HTR-8/SVneo (cell line): Measurements from ENCODE around the gene RABGGTA.
A peak's percentile ranks its signal among the peaks of the same experiment; 100 is the strongest.

ENCODE experiments used
- DNase-seq: peaks from one replicate; pipeline ENCODE4 v3.0.0; 2011; ENCODE audit warnings: low spot score, mixed read lengths; ENCODE audit not compliant: insufficient read length
- FAIRE-seq: peaks from 2 replicates; lab custom pipeline; 2011; peaks lifted over from hg19 to GRCh38; lab: Jason Lieb, UNC

Gene RABGGTA

GRCh38 chr14:24271134-24271833 is at the start of gene RABGGTA:
RABGGTA (minus strand) TSS chr14:24271597; CDS start chr14:24271115, 482 bp downstream.
- FAIRE-seq (no peak), DNase-seq (peak; percentile 84)

GRCh38 chr14:24317141-24317928 is 45.9 kb upstream of the RABGGTA start:
- FAIRE-seq: no peak
- DNase-seq: no peak

- DNase-seq: no peak
- FAIRE-seq: no peak
Observed at GRCh38 chr14:24316597-24316950, 45.2 kb upstream of the RABGGTA start.

- no peak for FAIRE-seq
- DNase-seq: no peak
Observed at GRCh38 chr14:24315807-24316596, 44.6 kb upstream of the RABGGTA start.

DNA sequence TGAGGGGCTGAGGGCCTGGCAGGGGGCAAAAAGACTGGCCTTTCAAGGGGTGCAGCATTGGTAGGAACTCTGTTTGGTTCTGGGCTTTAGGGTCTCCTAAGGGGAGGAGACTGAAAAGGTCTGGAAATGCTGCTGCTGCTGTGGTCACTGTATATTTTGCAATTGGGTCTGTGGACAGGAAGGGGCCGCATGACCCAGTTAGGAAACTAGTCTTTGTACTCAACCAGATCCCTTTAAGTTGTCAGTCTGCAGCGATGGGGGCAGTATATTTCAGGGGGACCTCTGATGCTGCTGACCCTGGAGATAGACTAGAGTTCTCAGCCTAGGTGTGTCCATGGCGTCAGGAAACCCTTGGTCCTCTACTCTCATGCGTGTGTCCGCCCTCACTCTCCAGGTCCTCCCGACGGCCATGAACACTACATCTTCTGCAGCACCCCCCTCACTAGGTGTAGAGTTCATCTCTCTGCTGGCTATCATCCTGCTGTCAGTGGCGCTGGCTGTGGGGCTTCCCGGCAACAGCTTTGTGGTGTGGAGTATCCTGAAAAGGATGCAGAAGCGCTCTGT is 43.9 kb upstream of the RABGGTA start:
- FAIRE-seq (no peak), DNase-seq (no peak)

DNA sequence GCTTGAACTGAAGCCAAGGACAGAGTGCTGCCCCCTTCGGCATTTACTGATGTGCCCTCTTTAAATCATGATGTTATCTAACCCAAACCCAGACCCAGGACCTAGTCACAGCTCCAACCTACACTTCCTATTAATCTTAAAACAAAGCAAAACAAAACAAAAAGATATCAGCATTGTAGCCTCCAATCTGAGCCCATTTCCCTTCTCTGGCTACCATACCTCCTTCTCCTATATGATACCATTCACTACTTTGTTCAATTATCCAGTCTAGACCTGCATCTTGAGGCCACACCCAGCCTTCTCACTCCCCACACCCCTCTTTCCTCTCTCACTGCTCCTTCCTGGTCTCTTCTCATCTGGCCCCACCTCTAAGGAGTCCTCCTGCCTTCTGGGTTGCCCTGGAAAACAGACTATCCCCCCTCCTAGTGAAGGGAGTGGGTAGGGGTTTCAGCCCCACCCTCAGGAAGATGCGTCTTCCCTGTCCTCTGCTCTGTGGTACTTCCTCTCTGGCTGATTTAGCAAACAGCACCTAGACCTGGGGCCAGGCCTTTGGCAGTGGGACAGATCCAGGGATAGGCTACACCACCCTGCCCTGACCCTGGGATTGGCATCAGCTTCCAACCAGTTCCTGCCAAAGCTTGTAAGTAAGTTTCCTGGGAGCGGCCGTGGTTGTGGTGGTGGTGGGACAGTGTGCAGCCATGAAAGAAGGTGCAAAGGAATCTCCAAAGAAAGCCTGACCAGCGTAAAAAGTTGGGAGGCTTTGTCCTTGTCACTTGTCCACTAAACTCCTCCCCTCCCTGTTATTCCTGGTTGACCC is 43.2 kb upstream of the RABGGTA start:
- FAIRE-seq (no peak), DNase-seq (no peak)

GRCh38 chr14:24313913-24314312 is 42.5 kb upstream of the RABGGTA start:
- no peak for FAIRE-seq
- DNase-seq: no peak

DNA sequence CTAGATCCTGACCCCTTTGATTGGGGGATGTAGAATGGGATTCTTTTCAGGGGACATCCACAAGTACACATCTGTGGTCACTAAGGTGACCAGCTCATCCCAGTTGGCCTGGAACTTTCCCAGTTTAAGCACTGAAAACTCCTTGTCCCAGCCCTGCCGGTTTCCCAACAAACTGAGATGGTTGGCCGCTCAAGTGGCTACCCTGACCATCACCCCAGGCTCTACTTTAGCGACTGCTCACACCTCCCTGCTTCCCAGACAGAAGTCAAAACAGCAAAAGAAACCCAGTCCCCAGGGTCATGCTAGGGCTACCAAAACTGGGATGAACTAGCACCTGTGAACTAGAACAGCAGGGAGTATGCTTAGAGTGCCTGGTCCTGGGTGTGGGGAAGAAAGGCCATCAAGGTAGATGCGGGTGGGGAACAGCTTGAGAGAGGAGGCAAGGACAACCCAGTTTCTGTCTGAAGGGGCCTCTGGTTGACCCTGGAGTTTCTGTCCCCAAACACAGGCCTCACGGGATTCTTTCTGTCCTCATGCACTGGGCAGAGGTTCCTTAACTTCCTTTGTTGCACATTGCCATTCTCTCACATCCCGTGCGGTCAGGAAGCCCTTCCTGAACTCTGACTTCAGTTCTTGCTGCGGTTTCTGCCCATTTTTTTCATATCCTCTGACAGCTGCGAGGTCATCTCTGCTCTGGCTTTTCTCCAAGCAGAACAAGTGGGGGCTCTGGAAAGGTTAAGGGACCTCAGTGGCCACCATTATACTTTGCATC is 41.5 kb upstream of the RABGGTA start:
- FAIRE-seq: no peak
- no peak for DNase-seq

- no peak for FAIRE-seq
- DNase-seq: no peak
Observed at GRCh38 chr14:24311837-24312615, 40.6 kb upstream of the RABGGTA start.

- DNase-seq: no peak
Observed at GRCh38 chr14:24310646-24311604, 39.5 kb upstream of the RABGGTA start, which contains the start of gene LTB4R. LTB4R (plus strand) TSS chr14:24311502; CDS start chr14:24315652, 4,150 bp downstream.

GRCh38 chr14:24310265-24310645 is 38.9 kb upstream of the RABGGTA start:
- no peak for FAIRE-seq

More at GRCh38 chr14:24310646-24311604, 39.5 kb upstream of the RABGGTA start, which contains the start of gene LTB4R:
- FAIRE-seq: no peak

GRCh38 chr14:24309538-24310264 is 38.3 kb upstream of the RABGGTA start, which contains the start of gene LTB4R2:
LTB4R2 (plus strand) TSS chr14:24310140; CDS start chr14:24310665, 525 bp downstream.
- DNase-seq (no peak), FAIRE-seq (no peak)

More at GRCh38 chr14:24310265-24310645, 38.9 kb upstream of the RABGGTA start:
- DNase-seq: no peak

GRCh38 chr14:24308342-24309124 is 37.1 kb upstream of the RABGGTA start:
- no peak for FAIRE-seq
- no peak for DNase-seq

GRCh38 chr14:24307575-24308341 is 36.4 kb upstream of the RABGGTA start, which contains the start of gene CIDEB:
CIDEB (minus strand) TSS chr14:24307977; CDS start chr14:24307858, 119 bp downstream.
- no peak for FAIRE-seq

More at GRCh38 chr14:24307575-24308341, 36.4 kb upstream of the RABGGTA start, which contains the start of gene CIDEB:
- peak; percentile 62 for DNase-seq
